ENCODE results near the gene S1PR4.

S1PR4 gene

GRCh38 chr19:3225677-3226093 is 47.1 kb downstream of the S1PR4 start:
- TF ChIP-seq EZH2phosphoT487 (IDR thresholded peaks at IDR 0.05; ENCODE audit: borderline replicate concordance, low read length) (no peak), CTCF (IDR thresholded peaks at IDR 0.05; ENCODE audit: low read depth, low read length, poor library complexity, severe bottlenecking) (no peak)
- H3K27me3 ChIP-seq (ENCODE audit: control insufficient read depth, low read length), result peaks cover 27% of the 10 kb centered on the region
- peaks cover 3% of the 10 kb centered on the region; the same call in 1 of the 2 replicates for H3F3A ChIP-seq (ENCODE audit: control insufficient read depth, insufficient read depth)
- H3K79me2 ChIP-seq (ENCODE audit: control insufficient read depth, low read length), result no peaks in the 10 kb centered on the region
- H3K9me2 ChIP-seq (replicated peaks; ENCODE audit: control insufficient read depth, low read length), result no peaks in the 10 kb centered on the region
- no peak overlapping the region for H3K4me2 ChIP-seq (ENCODE audit: low read length)
- no peaks in the 10 kb centered on the region; the same call in 1 of the 2 replicates for H4K20me1 ChIP-seq (ENCODE audit: control insufficient read depth, insufficient read depth, low read depth, low read length)
- no peak overlapping the region for H3K4me3 ChIP-seq (ENCODE audit: low read length)
- peaks cover 10% of the 10 kb centered on the region for H3K4me1 ChIP-seq (ENCODE audit: control insufficient read depth, low read length)
- H3K9me3 ChIP-seq (ENCODE audit: control insufficient read depth, insufficient read depth, low read length), result no peaks in the 10 kb centered on the region
- no peak overlapping the region for H3K27ac ChIP-seq (ENCODE audit: low read depth, low read length)
- no peaks in the 10 kb centered on the region for H3K36me3 ChIP-seq (ENCODE audit: control insufficient read depth, low read length)

- H4K20me1 ChIP-seq (ENCODE audit: control insufficient read depth, insufficient read depth, low read depth, low read length), result no peaks in the 10 kb centered on the region; the same call in none of the 2 replicates
- no peak overlapping the region for H3K27ac ChIP-seq (ENCODE audit: low read depth, low read length)
- H3K36me3 ChIP-seq (ENCODE audit: control insufficient read depth, low read length), result no peaks in the 10 kb centered on the region
- H3K9me3 ChIP-seq (ENCODE audit: control insufficient read depth, insufficient read depth, low read length), result no peaks in the 10 kb centered on the region
- no peaks in the 10 kb centered on the region for H3K9me2 ChIP-seq (replicated peaks; ENCODE audit: control insufficient read depth, low read length)
- no peaks in the 10 kb centered on the region for H3K79me2 ChIP-seq (ENCODE audit: control insufficient read depth, low read length)
- peaks cover 10% of the 10 kb centered on the region for H3K4me1 ChIP-seq (ENCODE audit: control insufficient read depth, low read length)
- peaks cover 3% of the 10 kb centered on the region; the same call in 1 of the 2 replicates for H3F3A ChIP-seq (ENCODE audit: control insufficient read depth, insufficient read depth)
- TF ChIP-seq CTCF (IDR thresholded peaks at IDR 0.05; ENCODE audit: low read depth, low read length, poor library complexity, severe bottlenecking) (no peak), EZH2phosphoT487 (IDR thresholded peaks at IDR 0.05; ENCODE audit: borderline replicate concordance, low read length) (no peak)
- H3K4me2 ChIP-seq (ENCODE audit: low read length), result no peak overlapping the region
- no peak overlapping the region for H3K4me3 ChIP-seq (ENCODE audit: low read length)
- peaks cover 27% of the 10 kb centered on the region for H3K27me3 ChIP-seq (ENCODE audit: control insufficient read depth, low read length)
These were observed 48.6 kb downstream of the S1PR4 start for GRCh38 chr19:3227054-3227626.

- Histone ChIP-seq H3K36me3 (ENCODE audit: control insufficient read depth, low read length) (no peaks in the 10 kb centered on the region), H3K4me1 (ENCODE audit: control insufficient read depth, low read length) (peaks cover 10% of the 10 kb centered on the region), H3K9me2 (replicated peaks; ENCODE audit: control insufficient read depth, low read length) (no peaks in the 10 kb centered on the region), H3K79me2 (ENCODE audit: control insufficient read depth, low read length) (no peaks in the 10 kb centered on the region), H3K9me3 (ENCODE audit: control insufficient read depth, insufficient read depth, low read length) (no peaks in the 10 kb centered on the region), H3K27me3 (ENCODE audit: control insufficient read depth, low read length) (peaks cover 27% of the 10 kb centered on the region), H3K4me3 (ENCODE audit: low read length) (no peak overlapping the region), H4K20me1 (ENCODE audit: control insufficient read depth, insufficient read depth, low read depth, low read length) (peaks cover 1% of the 10 kb centered on the region), H3K4me2 (ENCODE audit: low read length) (no peak overlapping the region), H3K27ac (ENCODE audit: low read depth, low read length) (no peak overlapping the region), H3F3A (ENCODE audit: control insufficient read depth, insufficient read depth) (no peaks in the 10 kb centered on the region)
- TF ChIP-seq CTCF (IDR thresholded peaks at IDR 0.05; ENCODE audit: low read depth, low read length, poor library complexity, severe bottlenecking) (no peak), EZH2phosphoT487 (IDR thresholded peaks at IDR 0.05; ENCODE audit: borderline replicate concordance, low read length) (no peak)
These were observed 50.8 kb downstream of the S1PR4 start for GRCh38 chr19:3229346-3229743.

Measured in DOHH2 (cell line).